ENCODE measurements around the gene RAB11FIP4. TPM values are rescaled to one million over a fixed set of nuclear protein-coding genes. Genes with fewer than 3 reads are reported as not detected.

Gene RAB11FIP4
- total and polyA plus RNA-seq, 2 of the 8 experiments (the other 6 are each of a cell fraction or from before 2014, with no cell fraction given), result 21.7 to 53.2 TPM

- ChIA-PET CTCF (ENCODE audit: partially characterized antibody) (interaction anchor here (0.9 to 1.0 kb wide), 3 partner anchors 13 to 277 kb away, joined by 3 read pairs; no protein-coding TSS in a partner anchor), POLR2A (ENCODE audit: partially characterized antibody) (interaction anchor here (1.4 kb wide), 1 partner anchor 277 kb away, joined by 4 read pairs; no protein-coding TSS in a partner anchor)
- Histone ChIP-seq H4K8ac (ENCODE audit: extremely low read depth, insufficient read depth, low read length) (no peak overlapping the region), H2BK120ac (replicated peaks; ENCODE audit: low read depth, low read length) (no peak overlapping the region), H2AK5ac (ENCODE audit: low read depth, low read length) (no peak overlapping the region), H3K4me1 (replicated peaks in 1 of 4; ENCODE audit: control insufficient read depth in 3 of 4, insufficient read depth in 4 of 4, low read length in 3 of 4) (peaks cover 11 to 21% (median 16%) of the 10 kb centered on the region in 4 experiments), H2BK12ac (ENCODE audit: low read depth, low read length) (0 out of 2 replicates have a peak overlapping the region, but pooled peaks have one; percentile 11), H3K27ac (ENCODE audit: low read depth, low read length) (no peak overlapping the region), H3K9ac (replicated peaks in 1 of 4; ENCODE audit: extremely low read depth in 1 of 4, low read depth in 3 of 4, low read length in 3 of 4) (no peak overlapping the region), H2BK20ac (ENCODE audit: low read length) (no peak overlapping the region), H3K36me3 (ENCODE audit: control insufficient read depth in 2 of 4, insufficient read depth in 4 of 4, low read length in 3 of 4) (no peaks in the 10 kb centered on the region; a peak in 1 of 8 replicates), H3K14ac (ENCODE audit: insufficient read length) (no peak overlapping the region), H2BK15ac (ENCODE audit: low read length) (no peak overlapping the region), H3K4me3 (ENCODE audit: extremely low read depth in 1 of 4, insufficient read depth in 2 of 4, low read depth in 3 of 4, low read length in 4 of 4) (no peak overlapping the region), H3K27me3 (replicated peaks in 1 of 4; ENCODE audit: control insufficient read depth in 3 of 4, extremely low read depth in 1 of 4, insufficient read depth in 3 of 4, low read length in 3 of 4) (peaks cover 3 to 20% (median 11%) of the 10 kb centered on the region in 4 experiments; a peak in 6 of 7 replicates), H4K20me1 (replicated peaks in 1 of 2; ENCODE audit: control insufficient read depth in 1 of 2, insufficient read depth in 2 of 2, low read length in 2 of 2) (peaks cover 0 to 2% of the 10 kb centered on the region in 2 experiments), H3K79me1 (ENCODE audit: low read depth, low read length) (peaks cover 2% of the 10 kb centered on the region; the same call in 1 of the 2 replicates), H3K79me2 (ENCODE audit: control insufficient read depth in 1 of 2, insufficient read depth in 2 of 2, low read length in 2 of 2) (no peaks in the 10 kb centered on the region), H3K18ac (ENCODE audit: extremely low read depth, low read length) (peak overlapping the region; percentile 1; the same call in 1 of the 2 replicates), H4K5ac (ENCODE audit: insufficient read length, low read depth, low read length) (no peak overlapping the region), H2AFZ (ENCODE audit: low read length) (no peak overlapping the region), H3K23me2 (ENCODE audit: low read depth, low read length) (peaks cover 9% of the 10 kb centered on the region; the same call in 1 of the 2 replicates), H3K4me2 (ENCODE audit: insufficient read depth in 1 of 2, low read depth in 2 of 2, low read length in 2 of 2) (peak overlapping the region; percentile 1 to 42; a peak in 1 of 4 replicates), H2BK5ac (ENCODE audit: low read depth, low read length) (no peak overlapping the region; the same call in 1 of the 2 replicates), H3K23ac (ENCODE audit: insufficient read length) (no peak overlapping the region), H3K9me3 (ENCODE audit: insufficient read depth in 2 of 2, low read depth in 1 of 2, low read length in 1 of 2) (no peaks in the 10 kb centered on the region), H3K56ac (replicated peaks; ENCODE audit: insufficient read length, low read depth, low read length) (no peak overlapping the region), H4K91ac (replicated peaks; ENCODE audit: insufficient read length, low read length) (peak overlapping the region; percentile 9), H3K4ac (replicated peaks; ENCODE audit: insufficient read length, low read depth, low read length) (no peak overlapping the region)
- FAIRE-seq, result no peak
- DNase-seq (ENCODE audit: low read depth in 1 of 2, low spot score in 2 of 2), result no peak
- 70% methylated on average over 6 of the region's 6 CpGs; no CpG with 5 or more reads in 1 of the 2 experiments for WGBS, 2 experiments (ENCODE audit: extremely low coverage in 1 of 2, insufficient coverage in 1 of 2, insufficient read length in 1 of 2, insufficient replicate concordance in 2 of 2, low coverage in 1 of 2, low lambda C conversion rate in 2 of 2, missing lambda C conversion rate in 1 of 2)
- TF ChIP-seq CBX5 (IDR thresholded peaks at IDR 0.05; ENCODE audit: low read depth, low read length) (no peak), POLR2AphosphoS5 (IDR thresholded peaks at IDR 0.05; ENCODE audit: low read depth, low read length) (no peak), ZNF274 (IDR thresholded peaks at IDR 0.05; ENCODE audit: borderline replicate concordance, extremely low read depth, low read length) (no peak), USF2 (IDR thresholded peaks at IDR 0.05; ENCODE audit: low read length) (no peak), KDM1A (IDR thresholded peaks at IDR 0.05; ENCODE audit: borderline replicate concordance, low read length) (no peak), HDAC6 (IDR thresholded peaks at IDR 0.05; ENCODE audit: low read depth, low read length) (no peak), ATF2 (IDR thresholded peaks at IDR 0.05; ENCODE audit: low read length) (no peak), SAP30 (IDR thresholded peaks at IDR 0.05; ENCODE audit: insufficient read depth, insufficient replicate concordance, low read length) (no peak), EZH2 (IDR thresholded peaks at IDR 0.05; ENCODE audit: low read depth, low read length, severe bottlenecking) (no peak)
Measured at GRCh38 chr17:31564883-31565301, 173.4 kb downstream of the RAB11FIP4 start.
